Neuronal stem cell (in vitro differentiated cells): ENCODE results near the gene UFD1.

Source experiments
- DNase-seq: peaks from one replicate; pipeline ENCODE4 v3.0.0-alpha.2; 2013; ENCODE audit warnings: low spot score
- H2AFZ ChIP-seq: one replicate; pipeline ENCODE4 v1.6.1; 2013; ENCODE audit warnings: mild to moderate bottlenecking, low read length, inconsistent platforms
- H2AK5ac ChIP-seq: 2 replicates; pipeline ENCODE4 v1.6.1; 2013; ENCODE audit warnings: low read depth, mild to moderate bottlenecking, inconsistent platforms, low read length, moderate library complexity, mixed read lengths
- H2BK120ac ChIP-seq: 2 replicates; pipeline ENCODE4 v1.6.1; 2013; ENCODE audit warnings: low read depth, mild to moderate bottlenecking, inconsistent platforms, low read length, moderate library complexity, mixed read lengths
- H2BK12ac ChIP-seq: one replicate; pipeline ENCODE4 v1.6.1; 2013; ENCODE audit warnings: low read length, inconsistent platforms
- H2BK15ac ChIP-seq: 2 replicates; pipeline ENCODE4 v1.6.1; 2013; ENCODE audit warnings: mild to moderate bottlenecking, low read length, inconsistent platforms, mixed read lengths
- H2BK5ac ChIP-seq: one replicate; pipeline ENCODE4 v1.6.1; 2013; ENCODE audit warnings: inconsistent platforms, mild to moderate bottlenecking, low read length, moderate library complexity
- H3K14ac ChIP-seq: one replicate; pipeline ENCODE4 v1.6.1; 2013; ENCODE audit warnings: low read length, inconsistent platforms
- H3K18ac ChIP-seq: 2 replicates; pipeline ENCODE4 v1.6.1; 2013; ENCODE audit warnings: low read length, inconsistent platforms
- H3K23ac ChIP-seq: 2 replicates; pipeline ENCODE4 v1.6.1; 2013; ENCODE audit warnings: low read depth, mild to moderate bottlenecking, mixed read lengths, low read length, inconsistent platforms; ENCODE audit not compliant: poor library complexity
- H3K27ac ChIP-seq: replicated peaks from 3 replicates; pipeline ENCODE4 v1.5.1; 2013; ENCODE audit warnings: low read length, inconsistent platforms
- H3K27me3 ChIP-seq, 3 experiments: 2 replicates each; pipeline ENCODE4 v1.6.1; 2013; ENCODE audit warnings: low read length in 3 of 3, mild to moderate bottlenecking in 2 of 3, inconsistent platforms in 1 of 3, low read depth in 1 of 3, mixed read lengths in 1 of 3, moderate library complexity in 1 of 3; ENCODE audit not compliant: control insufficient read depth in 3 of 3, insufficient read depth in 3 of 3
- H3K36me3 ChIP-seq, 2 donors: replicated peaks in 1 of 2; 2 replicates each; pipeline ENCODE4 v1.6.1; 2013; ENCODE audit warnings: low read length in 2 of 2; ENCODE audit not compliant: control insufficient read depth in 2 of 2, insufficient read depth in 2 of 2
- H3K4ac ChIP-seq: 2 replicates; pipeline ENCODE4 v1.6.1; 2013; ENCODE audit warnings: inconsistent platforms, mild to moderate bottlenecking, low read length, moderate library complexity
- H3K4me1 ChIP-seq, 2 donors: 1 replicate in 1 of 2; 2 replicates in 1 of 2; pipeline ENCODE4 v1.6.1; 2013; ENCODE audit warnings: low read length in 2 of 2, low read depth in 1 of 2; ENCODE audit not compliant: control insufficient read depth in 2 of 2, insufficient read depth in 1 of 2
- H3K4me2 ChIP-seq: one replicate; pipeline ENCODE4 v1.6.1; 2013; ENCODE audit warnings: mild to moderate bottlenecking, low read length, inconsistent platforms; ENCODE audit not compliant: insufficient read depth, poor library complexity, severe bottlenecking
- H3K4me3 ChIP-seq, 2 donors: 2 replicates each; pipeline ENCODE4 v1.5.1; 2013; ENCODE audit warnings: low read length in 2 of 2, mild to moderate bottlenecking in 2 of 2, inconsistent platforms in 1 of 2, moderate library complexity in 1 of 2
- H3K79me1 ChIP-seq: one replicate; pipeline ENCODE4 v1.6.1; 2013; ENCODE audit warnings: low read depth, mild to moderate bottlenecking, inconsistent platforms, low read length, moderate library complexity
- H3K9ac ChIP-seq: one replicate; pipeline ENCODE4 v1.6.1; 2013; ENCODE audit warnings: mild to moderate bottlenecking, low read depth, low read length, inconsistent platforms; ENCODE audit not compliant: poor library complexity
- H3K9me3 ChIP-seq, 2 donors: replicated peaks in 1 of 2; 2 replicates each; pipeline versions ENCODE3 to v1.6.1; 2013; ENCODE audit warnings: low read length in 2 of 2, mild to moderate bottlenecking in 2 of 2, inconsistent platforms in 1 of 2, low read depth in 1 of 2, mixed read lengths in 1 of 2, moderate library complexity in 1 of 2; ENCODE audit not compliant: control insufficient read depth in 2 of 2, insufficient read depth in 1 of 2
- H4K8ac ChIP-seq: one replicate; pipeline ENCODE4 v1.6.1; 2013; ENCODE audit warnings: low read depth, mild to moderate bottlenecking, inconsistent platforms, low read length, moderate library complexity
- H4K91ac ChIP-seq: one replicate; pipeline ENCODE4 v1.6.1; 2013; ENCODE audit warnings: low read length, low read depth, mild to moderate bottlenecking, inconsistent platforms; ENCODE audit not compliant: poor library complexity
- WGBS, 2 donors: extraction: QIAGEN DNeasy Blood & Tissue Kit; methylation state at CpG; one replicate each; pipeline ENCODE4 v1.1.7; 2013; ENCODE audit warnings: missing lambda C conversion rate in 2 of 2, mixed read lengths in 1 of 2; ENCODE audit not compliant: insufficient read length in 2 of 2, insufficient replicate concordance in 1 of 2; ENCODE audit errors: extremely low coverage in 2 of 2; 5-methylcytosine and 5-hydroxymethylcytosine counted together

Gene UFD1

DNA sequence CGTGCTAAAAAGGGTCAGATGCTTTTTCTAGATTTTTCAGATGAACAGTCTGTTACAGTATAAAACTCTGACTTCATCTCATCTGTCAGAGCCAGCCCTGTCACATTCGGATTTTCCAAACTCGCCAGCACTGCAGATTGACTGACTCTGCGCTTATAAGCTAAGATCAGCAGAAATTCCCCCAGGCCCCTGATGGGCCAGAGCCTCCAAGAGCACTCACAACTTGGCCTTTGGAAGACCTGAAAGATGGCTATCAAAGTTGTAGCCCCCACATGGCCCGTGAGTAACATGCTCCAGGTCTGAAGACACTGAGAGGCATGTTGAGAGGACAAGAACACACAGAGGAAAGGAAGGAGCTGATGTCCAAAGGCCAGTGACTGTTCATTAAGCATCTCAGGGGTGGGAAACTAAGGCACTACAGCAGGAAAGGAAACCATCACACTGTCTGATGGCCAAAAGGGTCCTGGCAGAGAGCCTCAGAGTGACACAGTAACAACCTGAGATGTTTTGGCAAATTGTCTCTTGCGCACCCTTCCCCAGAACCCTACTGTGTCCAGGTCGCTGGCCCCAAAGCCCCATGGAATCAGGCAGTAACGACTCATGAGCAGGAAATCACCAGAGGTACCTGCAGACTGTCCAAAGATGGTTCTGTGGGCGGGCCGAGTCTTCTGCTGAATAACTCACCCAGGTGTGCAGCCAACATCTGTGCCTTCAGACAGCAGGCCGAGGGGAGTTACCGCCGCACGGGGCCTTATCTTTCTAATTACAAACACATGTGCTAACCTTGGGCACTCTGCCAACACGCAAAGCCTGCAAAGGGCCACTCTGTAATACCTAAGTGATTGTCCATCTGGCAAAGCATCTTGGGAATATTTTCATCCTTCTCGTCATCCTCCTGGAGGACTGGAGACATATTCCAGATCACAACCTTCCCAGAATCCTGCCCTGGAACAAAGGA is 71.1 kb downstream of the UFD1 start:
- Histone ChIP-seq H2BK12ac (no peak overlapping the region), H3K27me3 (no peaks in the 10 kb centered on the region), H3K23ac (no peak overlapping the region), H3K27ac (no peak overlapping the region), H3K4me3 (no peak overlapping the region), H4K8ac (no peak overlapping the region), H3K79me1 (peaks cover 3% of the 10 kb centered on the region), H3K14ac (no peak overlapping the region), H2BK5ac (no peak overlapping the region), H3K4me1 (no peaks in the 10 kb centered on the region), H2AFZ (no peak overlapping the region), H3K4me2 (no peak overlapping the region), H3K9me3 (no peaks in the 10 kb centered on the region), H2AK5ac (no peak overlapping the region), H3K18ac (no peak overlapping the region), H3K4ac (no peak overlapping the region), H2BK15ac (no peak overlapping the region), H3K9ac (no peak overlapping the region), H4K91ac (no peak overlapping the region), H2BK120ac (no peak overlapping the region), H3K36me3 (peaks cover 34 to 90% of the 10 kb centered on the region in 2 donors)
- no peak for DNase-seq
- no CpG with 5 or more reads among the region's 16 CpGs for WGBS, 2 donors

DNA sequence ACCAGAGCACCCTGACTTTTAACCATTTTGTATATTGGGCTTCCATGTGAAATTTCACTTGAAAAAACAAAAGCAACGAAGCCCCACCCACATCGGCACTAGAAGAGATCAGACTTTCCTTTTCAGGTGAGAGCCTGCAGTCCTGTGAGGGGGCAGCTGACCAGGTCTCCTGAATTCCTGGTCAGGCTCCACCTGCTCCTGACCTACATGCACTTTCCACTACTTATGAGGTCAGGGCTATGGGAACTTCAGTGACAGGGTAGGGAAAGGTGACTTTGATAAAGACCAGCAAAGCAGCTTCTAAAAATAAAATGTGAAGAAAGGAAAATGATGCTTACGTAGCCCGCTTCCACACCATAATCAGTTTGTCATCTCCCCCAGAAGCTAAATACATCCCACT is 72.1 kb downstream of the UFD1 start:
- no peak overlapping the region for H2BK5ac ChIP-seq
- H3K14ac ChIP-seq: no peak overlapping the region
- no peaks in the 10 kb centered on the region for H3K9me3 ChIP-seq
- H3K4me2 ChIP-seq: no peak overlapping the region
- H3K4me1 ChIP-seq: no peaks in the 10 kb centered on the region
- no peak overlapping the region for H3K27ac ChIP-seq
- H2AK5ac ChIP-seq: no peak overlapping the region
- no peak overlapping the region for H3K4ac ChIP-seq
- H2BK15ac ChIP-seq: no peak overlapping the region
- H3K9ac ChIP-seq: no peak overlapping the region
- no peak overlapping the region for H3K18ac ChIP-seq
- H3K79me1 ChIP-seq: no peaks in the 10 kb centered on the region
- no peak overlapping the region for H2BK12ac ChIP-seq
- no peak for DNase-seq
- H3K27me3 ChIP-seq: no peaks in the 10 kb centered on the region
- peaks cover 36 to 96% of the 10 kb centered on the region in 2 donors for H3K36me3 ChIP-seq
- no peak overlapping the region for H4K8ac ChIP-seq
- WGBS, 2 donors: no CpG with 5 or more reads among the region's 4 CpGs
- no peak overlapping the region for H2AFZ ChIP-seq
- H3K23ac ChIP-seq: no peak overlapping the region
- H2BK120ac ChIP-seq: no peak overlapping the region
- H4K91ac ChIP-seq: no peak overlapping the region
- no peak overlapping the region for H3K4me3 ChIP-seq

DNA sequence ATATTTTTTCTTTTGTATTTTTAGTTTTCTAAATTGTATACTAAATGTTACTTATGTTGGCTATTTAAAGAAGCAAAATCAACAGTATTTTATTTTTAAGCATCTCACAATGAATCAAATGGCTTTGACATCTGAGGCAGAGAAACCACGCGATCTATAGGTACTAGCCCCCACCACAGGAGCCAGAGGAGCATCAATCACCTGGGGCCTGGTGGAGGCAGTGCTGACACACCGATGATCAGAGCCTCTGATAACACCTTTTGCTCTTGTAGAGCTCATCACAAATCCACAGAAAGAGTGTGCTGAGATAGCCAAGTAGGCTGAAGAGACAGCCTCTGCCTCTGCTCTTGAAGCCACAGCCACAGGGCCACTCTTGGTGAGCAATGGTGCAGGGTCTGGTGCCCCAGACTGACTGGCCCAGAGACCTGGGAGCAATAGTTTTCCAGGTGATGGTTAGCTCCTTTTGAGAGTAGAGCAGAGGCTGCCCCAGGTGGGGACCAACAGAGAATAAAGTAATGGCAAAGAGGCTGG is 72.6 kb downstream of the UFD1 start:
- Histone ChIP-seq H3K4me1 (no peaks in the 10 kb centered on the region), H3K14ac (no peak overlapping the region), H3K4me3 (no peak overlapping the region), H3K36me3 (peaks cover 39 to 97% of the 10 kb centered on the region in 2 donors), H2BK120ac (no peak overlapping the region), H3K4ac (no peak overlapping the region), H2AK5ac (no peak overlapping the region), H3K4me2 (no peak overlapping the region), H4K91ac (no peak overlapping the region), H2AFZ (no peak overlapping the region), H3K79me1 (no peaks in the 10 kb centered on the region), H3K9me3 (no peaks in the 10 kb centered on the region), H2BK5ac (no peak overlapping the region), H3K27ac (no peak overlapping the region), H3K9ac (no peak overlapping the region), H3K23ac (no peak overlapping the region), H2BK15ac (no peak overlapping the region), H4K8ac (no peak overlapping the region), H3K18ac (no peak overlapping the region), H2BK12ac (no peak overlapping the region), H3K27me3 (no peaks in the 10 kb centered on the region)
- WGBS, 2 donors: no CpG with 5 or more reads among the region's 3 CpGs
- no peak for DNase-seq

DNA sequence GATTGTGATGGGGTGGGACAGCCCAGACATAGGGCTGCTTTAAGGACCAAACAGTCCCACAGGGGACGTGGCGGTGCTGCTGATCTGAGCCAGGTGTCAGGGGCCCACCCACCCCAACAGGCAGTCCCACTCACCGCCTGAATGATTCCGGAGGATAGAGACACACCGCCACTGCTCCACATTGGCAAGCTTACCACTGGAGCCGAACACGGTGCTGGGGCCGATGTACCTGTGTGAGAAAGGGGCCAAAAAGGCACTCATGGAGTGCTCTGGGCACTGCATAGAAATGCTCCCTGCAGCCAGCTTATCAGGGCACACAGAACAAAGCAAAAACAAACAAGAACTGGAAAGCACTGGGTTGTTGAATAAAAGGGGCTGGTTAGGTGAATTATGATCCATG is 73.3 kb downstream of the UFD1 start:
- no peak overlapping the region for H2AK5ac ChIP-seq

More for the DNA sequence above, 73.3 kb downstream of the UFD1 start:
- H3K4me2 ChIP-seq: no peak overlapping the region
- H4K8ac ChIP-seq: no peak overlapping the region
- no peak overlapping the region for H2BK12ac ChIP-seq
- no peak overlapping the region for H2AFZ ChIP-seq
- H3K4me1 ChIP-seq: no peaks in the 10 kb centered on the region
- peaks cover 42 to 97% of the 10 kb centered on the region in 2 donors for H3K36me3 ChIP-seq
- WGBS, 2 donors: no CpG with 5 or more reads among the region's 8 CpGs
- no peak overlapping the region for H2BK15ac ChIP-seq
- H3K79me1 ChIP-seq: no peaks in the 10 kb centered on the region
- no peak overlapping the region for H3K23ac ChIP-seq
- H3K14ac ChIP-seq: no peak overlapping the region
- no peak overlapping the region for H3K18ac ChIP-seq
- no peak overlapping the region for H3K4me3 ChIP-seq
- no peaks in the 10 kb centered on the region for H3K9me3 ChIP-seq
- no peak overlapping the region for H3K4ac ChIP-seq
- DNase-seq: no peak
- no peaks in the 10 kb centered on the region for H3K27me3 ChIP-seq
- H3K9ac ChIP-seq: no peak overlapping the region
- H3K27ac ChIP-seq: no peak overlapping the region
- H2BK5ac ChIP-seq: no peak overlapping the region
- no peak overlapping the region for H4K91ac ChIP-seq
- H2BK120ac ChIP-seq: no peak overlapping the region
